ENCODE results near the gene RAB10.

Gene RAB10

DNA sequence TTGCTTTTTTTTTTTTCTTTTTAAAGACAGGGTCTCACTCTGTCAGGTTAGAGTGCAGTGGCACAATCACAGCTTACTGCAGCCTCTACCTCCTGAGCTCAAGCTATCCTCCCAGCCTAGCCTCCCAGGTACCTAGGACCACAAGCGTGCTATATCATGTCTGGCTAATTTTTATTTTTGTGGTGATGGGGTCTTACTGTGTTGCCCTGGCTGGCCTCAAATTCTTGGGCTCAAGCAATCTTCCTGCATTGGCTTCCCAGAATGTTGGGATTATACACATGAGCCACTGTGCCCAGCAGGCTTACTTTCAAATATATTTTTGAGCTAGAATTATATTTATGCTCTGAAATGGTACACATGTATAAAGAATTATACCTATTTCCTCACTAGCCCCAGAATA is 85.6 kb downstream of the RAB10 start:
- TF ChIP-seq, protein P1, sequence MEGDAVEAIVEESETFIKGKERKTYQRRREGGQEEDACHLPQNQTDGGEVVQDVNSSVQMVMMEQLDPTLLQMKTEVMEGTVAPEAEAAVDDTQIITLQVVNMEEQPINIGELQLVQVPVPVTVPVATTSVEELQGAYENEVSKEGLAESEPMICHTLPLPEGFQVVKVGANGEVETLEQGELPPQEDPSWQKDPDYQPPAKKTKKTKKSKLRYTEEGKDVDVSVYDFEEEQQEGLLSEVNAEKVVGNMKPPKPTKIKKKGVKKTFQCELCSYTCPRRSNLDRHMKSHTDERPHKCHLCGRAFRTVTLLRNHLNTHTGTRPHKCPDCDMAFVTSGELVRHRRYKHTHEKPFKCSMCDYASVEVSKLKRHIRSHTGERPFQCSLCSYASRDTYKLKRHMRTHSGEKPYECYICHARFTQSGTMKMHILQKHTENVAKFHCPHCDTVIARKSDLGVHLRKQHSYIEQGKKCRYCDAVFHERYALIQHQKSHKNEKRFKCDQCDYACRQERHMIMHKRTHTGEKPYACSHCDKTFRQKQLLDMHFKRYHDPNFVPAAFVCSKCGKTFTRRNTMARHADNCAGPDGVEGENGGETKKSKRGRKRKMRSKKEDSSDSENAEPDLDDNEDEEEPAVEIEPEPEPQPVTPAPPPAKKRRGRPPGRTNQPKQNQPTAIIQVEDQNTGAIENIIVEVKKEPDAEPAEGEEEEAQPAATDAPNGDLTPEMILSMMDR (IDR thresholded peaks at IDR 0.05; ENCODE audit: low read depth, low read length, missing control alignments), result no peak
- H3K4me3 ChIP-seq (ENCODE audit: low read depth, low read length), result no peak overlapping the region
- DNase-seq (ENCODE audit: low read depth), result no peak

DNA sequence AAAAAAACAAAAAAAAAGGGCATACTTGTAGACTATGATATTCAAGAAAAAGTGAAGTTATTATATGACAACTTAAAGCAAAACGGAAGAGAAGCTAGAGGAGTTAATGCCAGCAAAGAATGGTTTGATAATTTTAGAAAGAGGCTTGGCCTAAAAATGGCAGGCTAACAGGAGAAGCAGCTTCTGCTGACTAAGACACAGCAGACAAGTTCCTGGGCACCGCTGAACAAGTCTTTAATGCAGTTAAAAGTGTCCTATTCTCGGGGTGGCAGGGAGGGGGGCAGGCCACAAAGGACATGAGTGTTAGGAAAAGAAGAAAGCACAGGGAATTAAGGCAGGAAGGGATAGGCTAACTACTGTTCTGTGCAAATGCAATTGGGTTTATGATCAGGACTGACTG is 88.7 kb downstream of the RAB10 start:
- TF ChIP-seq, protein P1 (IDR thresholded peaks at IDR 0.05; ENCODE audit: low read depth, low read length, missing control alignments), result no peak
- DNase-seq (ENCODE audit: low read depth), result no peak
- H3K4me3 ChIP-seq (ENCODE audit: low read depth, low read length), result no peak overlapping the region

DNA sequence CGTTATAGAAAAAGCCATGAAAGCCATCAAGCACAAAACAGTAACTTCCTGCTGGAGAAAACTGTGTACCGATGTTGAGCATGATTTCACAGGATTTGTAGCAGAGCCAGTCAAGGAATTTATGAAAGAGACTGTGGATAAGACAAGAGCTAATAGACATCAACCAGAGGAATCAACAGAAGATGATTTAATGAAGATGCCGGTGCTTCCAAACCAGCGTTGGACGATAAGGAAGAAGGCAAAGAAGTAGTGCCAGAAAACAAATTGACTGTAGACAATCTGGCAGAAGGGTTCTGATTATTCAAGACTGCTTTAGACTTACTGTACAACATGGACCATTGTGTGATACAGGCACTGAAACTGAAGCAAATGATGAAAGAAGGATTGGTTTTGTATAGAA is 89.5 kb downstream of the RAB10 start:
- no peak for DNase-seq (ENCODE audit: low read depth)
- no peak overlapping the region for H3K4me3 ChIP-seq (ENCODE audit: low read depth, low read length)
- TF ChIP-seq, protein P1 (IDR thresholded peaks at IDR 0.05; ENCODE audit: low read depth, low read length, missing control alignments), result no peak

DNA sequence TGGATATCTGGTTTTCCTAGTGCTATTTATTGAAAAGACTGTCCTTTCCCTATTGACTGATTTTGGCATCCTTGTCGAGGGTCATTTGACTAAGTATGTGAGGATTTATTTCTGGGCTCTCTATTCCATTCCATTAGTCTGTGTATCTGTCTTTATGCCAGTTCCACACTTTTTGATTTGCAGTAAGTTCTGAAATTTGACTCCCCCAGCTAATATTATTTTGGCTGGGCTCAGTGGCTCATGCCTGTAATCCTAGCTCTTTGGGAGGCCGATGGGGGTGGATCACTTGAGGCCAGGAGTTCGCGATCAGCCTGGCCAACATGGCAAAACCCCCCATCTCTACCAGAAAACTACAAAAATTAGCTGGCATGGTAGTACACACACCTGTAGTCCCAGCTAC is 92.2 kb downstream of the RAB10 start:
- TF ChIP-seq, protein P1 (IDR thresholded peaks at IDR 0.05; ENCODE audit: low read depth, low read length, missing control alignments), result no peak
- DNase-seq (ENCODE audit: low read depth), result no peak
- H3K4me3 ChIP-seq (ENCODE audit: low read depth, low read length), result no peak overlapping the region

DNA sequence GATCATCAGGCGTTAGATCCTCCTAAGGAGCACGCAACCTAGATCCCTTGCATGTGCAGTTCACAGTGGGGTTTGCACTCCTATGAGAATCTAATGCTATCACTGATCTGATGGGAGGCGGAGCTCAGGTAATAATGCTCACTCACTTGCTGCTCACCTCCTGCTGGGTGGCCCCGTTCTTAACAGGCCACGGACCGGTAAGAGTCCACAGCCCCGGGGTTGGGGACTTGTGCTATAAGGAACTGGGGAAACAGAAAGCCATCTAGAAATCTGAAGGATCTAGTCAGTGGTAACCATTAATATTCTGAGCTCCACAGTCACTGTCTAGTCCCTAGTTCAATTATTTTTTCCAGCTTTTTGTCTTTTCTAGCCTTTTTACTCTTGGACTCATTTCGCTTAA is 94.3 kb downstream of the RAB10 start:
- no peak for DNase-seq (ENCODE audit: low read depth)
- H3K4me3 ChIP-seq (ENCODE audit: low read depth, low read length), result no peak overlapping the region
- TF ChIP-seq, protein P1 (IDR thresholded peaks at IDR 0.05; ENCODE audit: low read depth, low read length, missing control alignments), result no peak

DNA sequence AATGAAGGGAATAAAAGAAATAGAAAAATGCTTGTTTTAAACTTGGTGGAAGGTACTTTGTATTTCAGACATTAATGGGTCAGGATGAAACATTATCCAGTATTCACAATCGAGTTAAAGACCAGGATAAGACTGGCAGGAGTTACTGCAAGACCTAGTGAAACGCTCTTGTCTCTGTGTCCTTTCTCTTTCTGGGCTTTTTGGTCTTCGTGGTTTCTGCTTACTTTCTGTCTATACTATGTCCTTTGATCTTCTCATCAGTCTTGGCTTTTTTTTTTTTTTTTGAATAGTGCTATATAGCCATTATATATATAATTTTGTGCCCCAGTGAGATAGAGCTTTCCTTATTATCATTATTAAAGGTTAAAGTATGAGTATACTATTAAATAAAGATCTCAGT is 96.9 kb downstream of the RAB10 start:
- H3K4me3 ChIP-seq (ENCODE audit: low read depth, low read length), result no peak overlapping the region
- no peak for DNase-seq (ENCODE audit: low read depth)
- TF ChIP-seq, protein P1 (IDR thresholded peaks at IDR 0.05; ENCODE audit: low read depth, low read length, missing control alignments), result no peak

DNA sequence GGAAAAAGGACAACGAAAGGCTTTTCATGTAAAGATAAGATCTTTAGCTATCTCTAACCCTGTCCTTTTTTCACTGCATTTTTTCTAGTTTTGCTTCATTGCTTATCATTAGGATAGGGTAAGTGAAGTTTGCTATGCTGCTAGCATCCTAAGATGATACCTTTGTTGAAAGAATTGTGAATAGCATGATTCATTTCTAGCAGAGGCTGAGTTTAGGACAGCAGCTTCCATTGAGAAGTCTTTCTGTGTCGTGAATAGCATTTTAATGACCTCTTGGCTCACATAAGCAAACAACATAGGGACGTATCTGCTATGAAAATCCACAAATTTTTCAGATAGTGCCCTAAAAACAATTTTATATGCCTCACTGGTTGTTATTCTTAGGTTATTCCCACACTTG is 102.6 kb downstream of the RAB10 start:
- H3K4me3 ChIP-seq (ENCODE audit: low read depth, low read length), result no peak overlapping the region
- TF ChIP-seq, protein P1 (IDR thresholded peaks at IDR 0.05; ENCODE audit: low read depth, low read length, missing control alignments), result no peak

More for the DNA sequence above, 102.6 kb downstream of the RAB10 start:
- no peak for DNase-seq (ENCODE audit: low read depth)

Measured in GM12864 (cell line).